Endodermal cell (in vitro differentiated cells): ENCODE measurements around the gene GDF7. TPM values are rescaled to one million over a fixed set of nuclear protein-coding genes. Genes with fewer than 3 reads are reported as not detected.

Experiments
- DNase-seq: peaks from one replicate; pipeline ENCODE4 v3.0.0-alpha.2; 2017
- H3K27ac ChIP-seq: 2 replicates; pipeline ENCODE4 v1.5.1; 2013; ENCODE audit warnings: mild to moderate bottlenecking, low read depth, low read length, moderate library complexity
- H3K27me3 ChIP-seq: 2 replicates; pipeline ENCODE4 v1.6.1; 2013; ENCODE audit warnings: mild to moderate bottlenecking, low read length, moderate library complexity; ENCODE audit not compliant: insufficient read depth, control insufficient read depth, poor library complexity, severe bottlenecking
- H3K36me3 ChIP-seq: 2 replicates; pipeline ENCODE4 v1.7.0; 2013; ENCODE audit warnings: mild to moderate bottlenecking, low read length, moderate library complexity; ENCODE audit not compliant: control insufficient read depth, insufficient read depth
- H3K4me1 ChIP-seq: one replicate; pipeline ENCODE4 v1.7.0; 2013; ENCODE audit warnings: low read length; ENCODE audit not compliant: control insufficient read depth, insufficient read depth
- H3K4me3 ChIP-seq: 2 replicates; pipeline ENCODE4 v1.5.1; 2013; ENCODE audit warnings: mild to moderate bottlenecking, low read length, moderate library complexity
- H3K9ac ChIP-seq: 2 replicates; pipeline ENCODE4 v1.6.1; 2013; ENCODE audit warnings: mild to moderate bottlenecking, low read length, moderate library complexity; ENCODE audit not compliant: poor library complexity, severe bottlenecking; ENCODE audit errors: extremely low read depth
- H3K9me3 ChIP-seq: 2 replicates; pipeline ENCODE4 v1.6.1; 2013; ENCODE audit warnings: mild to moderate bottlenecking, low read length, moderate library complexity; ENCODE audit not compliant: control insufficient read depth
- H3K27ac Mint-ChIP-seq: 2 replicates; pipeline ENCODE4 v1.8.0; 2020; ENCODE audit warnings: mixed read lengths
- H3K27me3 Mint-ChIP-seq: 2 replicates; pipeline ENCODE4 v1.8.0; 2021; ENCODE audit warnings: mild to moderate bottlenecking, mixed read lengths; ENCODE audit not compliant: insufficient read depth
- H3K36me3 Mint-ChIP-seq: 2 replicates; pipeline ENCODE4 v1.8.0; 2020; ENCODE audit warnings: low read depth, mixed read lengths
- H3K4me1 Mint-ChIP-seq: 2 replicates; pipeline ENCODE4 v1.8.0; 2020; ENCODE audit warnings: mixed read lengths
- H3K4me3 Mint-ChIP-seq: 2 replicates; pipeline ENCODE4 v1.8.0; 2020; ENCODE audit warnings: mild to moderate bottlenecking, moderate library complexity, mixed read lengths
- H3K9me3 Mint-ChIP-seq: 2 replicates; pipeline ENCODE4 v1.8.0; 2020; ENCODE audit warnings: mild to moderate bottlenecking, mixed read lengths
- CTCF ChIP-seq: fragments of 200-600 bp; sonication (generic); conservative IDR thresholded peaks from 2 replicates; pipeline ENCODE4 v1.5.0; 2021; ENCODE audit warnings: antibody characterized with exemption, mild to moderate bottlenecking
- WGBS, 2 experiments: methylation state at CpG; one replicate each; pipeline versions ENCODE4 v1.1.5 to v1.1.7; 2013; ENCODE audit warnings: missing lambda C conversion rate in 2 of 2, mixed read lengths in 1 of 2; ENCODE audit not compliant: insufficient coverage in 1 of 2, insufficient read length in 1 of 2; 5-methylcytosine and 5-hydroxymethylcytosine counted together
- total RNA-seq, 2 donors: library from RNA; stranded (reverse); fragmentation: NEBNext Ultra II Directional in 1 of 2; extraction: Animal tissue kit (Norgen Biotek cat#: 25700) in 1 of 2; gene quantifications; 2 replicates in 1 of 2; 3 replicates in 1 of 2; pipeline ENCODE4 v1.2.1, GENCODE V29; 2021

The GDF7 gene
- total RNA-seq, 2 donors from 2014 or later, result 0.07 to 0.09 TPM

- Histone ChIP-seq H3K9me3 (no peaks in the 10 kb centered on the region), H3K27me3 (peaks cover 8% of the 10 kb centered on the region), H3K4me1 (no peaks in the 10 kb centered on the region), H3K27ac (peak overlapping the region; percentile 56), H3K9ac (peak overlapping the region; percentile 93), H3K36me3 (no peaks in the 10 kb centered on the region), H3K4me3 (peak overlapping the region; percentile 88)
- Mint-ChIP-seq H3K4me3 (peak overlapping the region; percentile 77), H3K36me3 (no peaks in the 10 kb centered on the region), H3K4me1 (peaks cover 13% of the 10 kb centered on the region), H3K9me3 (no peaks in the 10 kb centered on the region), H3K27ac (peak overlapping the region; percentile 83), H3K27me3 (peaks cover 10% of the 10 kb centered on the region)
- 21 to 23% methylated on average over 6 to 19 of the region's 19 CpGs for WGBS, 2 experiments
- no peak for TF ChIP-seq CTCF
- peak; percentile 75 for DNase-seq
These were observed 16.5 kb upstream of the GDF7 start for GRCh38 chr2:20650393-20650876.

- peak; percentile 92 for DNase-seq
- Mint-ChIP-seq H3K27me3 (peaks cover 10% of the 10 kb centered on the region), H3K4me1 (peaks cover 13% of the 10 kb centered on the region), H3K36me3 (no peaks in the 10 kb centered on the region), H3K27ac (peak within 1 kb of the TSS; percentile 86), H3K9me3 (no peaks in the 10 kb centered on the region), H3K4me3 (peak within 1 kb of the TSS; percentile 77)
- 3 to 4% methylated on average over 44 to 72 of the region's 72 CpGs for WGBS, 2 experiments
- Histone ChIP-seq H3K4me1 (no peaks in the 10 kb centered on the region), H3K27me3 (peaks cover 8% of the 10 kb centered on the region), H3K36me3 (no peaks in the 10 kb centered on the region), H3K9me3 (no peaks in the 10 kb centered on the region), H3K27ac (peak within 1 kb of the TSS; percentile 56), H3K4me3 (peak within 1 kb of the TSS; percentile 88), H3K9ac (peak within 1 kb of the TSS; percentile 93)
- TF ChIP-seq CTCF, result peak; percentile 96
These were observed 15.8 kb upstream of the GDF7 start, which contains the start of gene HS1BP3 for GRCh38 chr2:20650877-20651730. Gene HS1BP3, minus strand, starts transcription at chr2:20651098. Its CDS starts 35 bp downstream, at chr2:20651063.

DNA sequence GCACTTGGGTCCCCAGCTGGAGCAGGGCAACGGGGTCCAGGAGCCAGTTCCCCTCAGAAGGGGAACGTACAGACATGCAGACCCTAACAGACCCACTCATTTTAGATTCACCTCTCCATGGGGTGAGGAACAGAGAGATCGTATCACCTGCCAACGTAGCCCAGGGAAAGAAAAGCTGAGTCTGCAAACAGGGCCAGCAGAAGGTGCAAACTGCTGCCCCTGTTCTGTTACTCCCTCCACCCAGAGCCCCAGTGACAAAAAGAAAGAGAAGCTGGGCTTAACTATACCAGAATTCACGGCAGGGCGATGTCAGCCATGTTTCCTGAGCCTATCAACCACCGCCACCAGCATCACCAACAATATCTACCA lies 15.2 kb upstream of the GDF7 start:
- peaks cover 13% of the 10 kb centered on the region for H3K4me1 Mint-ChIP-seq
- no peaks in the 10 kb centered on the region for H3K36me3 Mint-ChIP-seq
- H3K4me3 Mint-ChIP-seq, result peak overlapping the region; percentile 77
- no peak for DNase-seq
- no peaks in the 10 kb centered on the region for H3K36me3 ChIP-seq
- no peak overlapping the region for H3K27ac ChIP-seq
- H3K4me3 ChIP-seq, result peak overlapping the region; percentile 88
- no peaks in the 10 kb centered on the region for H3K9me3 Mint-ChIP-seq
- H3K27ac Mint-ChIP-seq, result no peak overlapping the region
- H3K9me3 ChIP-seq, result no peaks in the 10 kb centered on the region
- TF ChIP-seq CTCF, result no peak
- no peaks in the 10 kb centered on the region for H3K4me1 ChIP-seq
- H3K9ac ChIP-seq, result no peak overlapping the region
- WGBS, 2 experiments, result 80 to 82% methylated on average over 4 to 7 of the region's 7 CpGs
- H3K27me3 ChIP-seq, result peaks cover 11% of the 10 kb centered on the region
- H3K27me3 Mint-ChIP-seq, result peaks cover 10% of the 10 kb centered on the region
